Measurements from ENCODE around the gene CAPN8.
"Not testable (repeated sequence)": the region's sequence is repeated elsewhere in the genome, so short reads cannot be mapped to it uniquely, and the experiment has no call there.

Gene CAPN8

GRCh38 chr1:223524930-223525451 lies 140.5 kb downstream of the CAPN8 start:
- FAIRE-seq = no peak

GRCh38 chr1:223521150-223521549 lies 144.4 kb downstream of the CAPN8 start:
- no peak for FAIRE-seq

- FAIRE-seq = no peak
These were observed 145.3 kb downstream of the CAPN8 start for GRCh38 chr1:223520200-223520599.

GRCh38 chr1:223519116-223519515 lies 146.4 kb downstream of the CAPN8 start:
- FAIRE-seq = no peak

GRCh38 chr1:223518553-223518952 lies 146.9 kb downstream of the CAPN8 start:
- FAIRE-seq = not testable (repeated sequence)

- no peak for FAIRE-seq
These were observed 149.6 kb downstream of the CAPN8 start for GRCh38 chr1:223515926-223516325.

GRCh38 chr1:223515421-223515820 lies 150.1 kb downstream of the CAPN8 start:
- FAIRE-seq = no peak

GRCh38 chr1:223514644-223515043 lies 150.9 kb downstream of the CAPN8 start:
- FAIRE-seq = no peak

GRCh38 chr1:223513309-223513708 lies 152.2 kb downstream of the CAPN8 start:
- FAIRE-seq = no peak

GRCh38 chr1:223512057-223512456 lies 153.4 kb downstream of the CAPN8 start:
- no peak for FAIRE-seq

GRCh38 chr1:223508796-223509195 lies 156.7 kb downstream of the CAPN8 start:
- FAIRE-seq = no peak

GRCh38 chr1:223504741-223505140 lies 160.8 kb downstream of the CAPN8 start:
- no peak for FAIRE-seq

- no peak for FAIRE-seq
These were observed 162.2 kb downstream of the CAPN8 start for GRCh38 chr1:223503348-223503747.

GRCh38 chr1:223500560-223501425 lies 164.7 kb downstream of the CAPN8 start:
- FAIRE-seq = no peak

- no peak for FAIRE-seq
These were observed 168.6 kb downstream of the CAPN8 start for GRCh38 chr1:223496883-223497282.

- no peak for FAIRE-seq
These were observed 170.4 kb downstream of the CAPN8 start for GRCh38 chr1:223494926-223495645.

GRCh38 chr1:223492044-223492443 lies 173.5 kb downstream of the CAPN8 start:
- FAIRE-seq = no peak

Data from G401.6 (cell line).